HUES48 (cell line): ENCODE measurements around the gene AUTS2.
A peak's percentile ranks its signal among the peaks of the same experiment; 100 is the strongest.

Source experiments
- H3K27ac ChIP-seq: one replicate; pipeline ENCODE4 v1.7.0; 2013; ENCODE audit warnings: low read depth, low read length, inconsistent platforms
- H3K27me3 ChIP-seq: 2 replicates; pipeline ENCODE4 v1.6.1; 2013; ENCODE audit warnings: mild to moderate bottlenecking, low read length; ENCODE audit not compliant: control insufficient read depth, insufficient read depth
- H3K36me3 ChIP-seq: 2 replicates; pipeline ENCODE4 v1.6.1; 2013; ENCODE audit warnings: low read length; ENCODE audit not compliant: control insufficient read depth, insufficient read depth
- H3K4me1 ChIP-seq: 2 replicates; pipeline ENCODE4 v1.6.1; 2013; ENCODE audit warnings: mild to moderate bottlenecking, low read length; ENCODE audit not compliant: control insufficient read depth, insufficient read depth
- H3K4me3 ChIP-seq: 2 replicates; pipeline ENCODE4 v1.5.1; 2013; ENCODE audit warnings: mild to moderate bottlenecking, low read depth, low read length
- H3K9ac ChIP-seq: 2 replicates; pipeline ENCODE4 v1.6.1; 2013; ENCODE audit warnings: mild to moderate bottlenecking, low read depth, low read length, moderate library complexity
- H3K9me3 ChIP-seq: 2 replicates; pipeline ENCODE4 v1.6.1; 2013; ENCODE audit warnings: low read length; ENCODE audit not compliant: control insufficient read depth, insufficient read depth

The AUTS2 gene

DNA sequence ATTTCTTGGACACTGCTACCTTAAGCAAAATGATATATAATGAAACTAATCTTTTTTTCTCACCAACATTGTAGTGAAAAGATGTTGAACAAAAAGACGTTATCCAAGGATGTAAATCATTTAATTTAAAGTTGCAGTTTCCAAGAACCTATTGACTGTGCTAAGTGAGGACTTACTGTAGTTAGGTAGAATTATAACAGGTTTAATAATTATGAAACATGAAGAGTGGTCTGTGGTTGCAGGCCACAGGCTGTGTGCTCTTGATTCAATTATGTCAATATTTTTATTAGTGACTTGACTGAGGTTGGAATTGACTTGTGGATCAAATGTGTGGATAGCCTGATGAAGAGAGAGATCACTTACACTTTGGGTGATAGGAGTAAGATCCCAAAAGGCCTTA, 478.1 kb downstream of the AUTS2 start:
- no peak overlapping the region for H3K4me3 ChIP-seq
- no peak overlapping the region for H3K9ac ChIP-seq
- no peaks in the 10 kb centered on the region for H3K27me3 ChIP-seq
- H3K27ac ChIP-seq, result no peak overlapping the region
- no peaks in the 10 kb centered on the region for H3K36me3 ChIP-seq
- H3K4me1 ChIP-seq, result no peaks in the 10 kb centered on the region
- H3K9me3 ChIP-seq, result no peaks in the 10 kb centered on the region

DNA sequence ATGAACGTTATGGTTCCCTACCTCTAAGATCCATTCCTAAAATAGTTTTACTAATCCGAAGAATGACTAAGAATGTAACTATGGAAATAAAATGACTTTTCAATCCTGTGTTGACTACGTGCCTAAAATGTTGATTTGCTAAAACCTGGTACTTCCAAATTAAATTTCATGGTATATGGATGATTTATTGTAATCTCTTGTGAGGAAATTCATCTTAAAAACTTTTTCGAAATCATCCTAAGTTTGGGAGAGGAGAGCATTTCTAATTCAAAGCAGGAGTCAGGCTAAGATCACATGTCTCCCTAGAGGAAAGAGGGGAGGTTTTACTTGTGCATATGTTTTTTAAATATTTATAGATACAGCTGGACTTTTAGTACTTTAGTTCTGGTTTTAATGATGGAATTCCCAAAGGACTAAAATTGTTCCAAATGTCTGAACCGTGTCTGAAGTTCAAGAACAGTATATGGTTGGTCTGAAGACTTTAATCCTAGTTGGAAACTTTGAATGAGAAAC, 483.9 kb downstream of the AUTS2 start:
- Histone ChIP-seq H3K27me3 (no peaks in the 10 kb centered on the region), H3K9me3 (peaks cover 2% of the 10 kb centered on the region; the same call in 1 of the 2 replicates), H3K27ac (no peak overlapping the region), H3K36me3 (no peaks in the 10 kb centered on the region), H3K4me3 (no peak overlapping the region), H3K4me1 (no peaks in the 10 kb centered on the region), H3K9ac (no peak overlapping the region)

DNA sequence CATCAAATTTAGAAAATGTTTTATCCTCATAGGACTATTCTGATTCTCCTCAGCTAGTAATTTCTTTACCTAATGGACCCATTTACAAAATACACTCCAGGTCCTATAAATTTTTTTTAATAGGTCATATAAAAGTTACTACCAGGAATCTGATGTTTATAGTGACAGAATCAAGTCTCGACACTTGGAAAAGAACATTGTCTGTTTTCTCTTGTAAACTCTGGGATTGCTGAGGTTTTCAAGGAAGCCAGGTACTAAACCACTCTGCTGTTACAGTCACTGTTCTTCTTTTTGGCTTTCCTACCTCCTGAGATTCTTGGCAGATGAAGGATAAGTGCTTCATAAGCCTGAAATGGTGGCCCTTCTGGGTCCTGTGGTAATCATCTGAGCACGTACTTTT, 493.1 kb downstream of the AUTS2 start:
- Histone ChIP-seq H3K27ac (no peak overlapping the region), H3K9ac (no peak overlapping the region), H3K27me3 (no peaks in the 10 kb centered on the region), H3K36me3 (no peaks in the 10 kb centered on the region), H3K4me3 (no peak overlapping the region), H3K9me3 (peaks cover 2% of the 10 kb centered on the region; the same call in 1 of the 2 replicates), H3K4me1 (peaks cover 20% of the 10 kb centered on the region)

DNA sequence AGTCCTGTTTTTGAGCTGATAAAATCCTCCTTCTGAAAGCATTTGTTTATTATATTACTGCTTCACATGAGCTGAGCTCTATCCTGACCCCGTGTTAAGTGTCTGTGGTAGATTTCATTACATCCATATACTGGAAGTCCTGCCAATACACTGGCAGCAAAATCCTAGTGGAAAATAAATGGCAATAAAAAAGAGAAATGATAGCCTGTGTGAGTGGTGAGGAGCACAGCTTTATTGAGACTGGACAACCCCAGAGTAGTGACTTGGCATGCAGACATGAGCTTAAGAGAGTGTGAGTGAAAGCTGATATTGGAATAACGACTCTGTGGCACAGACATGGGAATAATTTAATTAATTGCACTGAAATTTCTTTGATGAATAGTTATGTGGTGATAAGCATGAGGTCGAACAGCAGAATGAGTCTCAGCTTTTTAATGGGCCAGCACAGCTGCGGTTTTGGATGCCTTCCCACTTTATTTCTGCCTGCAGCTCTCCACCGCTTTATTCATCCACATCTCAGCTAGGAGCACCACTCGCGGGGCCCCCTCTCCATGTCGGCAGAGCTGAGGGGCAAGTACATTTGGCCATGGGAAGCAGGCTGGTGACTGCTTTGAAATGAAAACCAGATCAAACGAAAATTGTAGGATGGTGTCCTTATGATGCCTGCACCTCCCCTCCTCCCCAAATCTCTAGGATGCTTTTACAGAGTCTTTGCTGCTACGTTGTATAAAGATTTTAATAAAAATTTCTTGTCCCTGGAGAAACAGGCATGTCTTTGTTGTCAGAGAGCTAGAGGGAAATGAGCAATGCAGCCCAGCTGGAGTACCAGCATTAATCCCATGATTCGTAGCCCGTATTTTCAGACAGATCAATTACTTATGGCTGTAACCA, 494.3 kb downstream of the AUTS2 start:
- no peak overlapping the region for H3K27ac ChIP-seq
- peaks cover 20% of the 10 kb centered on the region for H3K4me1 ChIP-seq
- H3K9me3 ChIP-seq, result no peaks in the 10 kb centered on the region
- H3K9ac ChIP-seq, result no peak overlapping the region
- H3K36me3 ChIP-seq, result no peaks in the 10 kb centered on the region
- no peaks in the 10 kb centered on the region for H3K27me3 ChIP-seq
- H3K4me3 ChIP-seq, result no peak overlapping the region

DNA sequence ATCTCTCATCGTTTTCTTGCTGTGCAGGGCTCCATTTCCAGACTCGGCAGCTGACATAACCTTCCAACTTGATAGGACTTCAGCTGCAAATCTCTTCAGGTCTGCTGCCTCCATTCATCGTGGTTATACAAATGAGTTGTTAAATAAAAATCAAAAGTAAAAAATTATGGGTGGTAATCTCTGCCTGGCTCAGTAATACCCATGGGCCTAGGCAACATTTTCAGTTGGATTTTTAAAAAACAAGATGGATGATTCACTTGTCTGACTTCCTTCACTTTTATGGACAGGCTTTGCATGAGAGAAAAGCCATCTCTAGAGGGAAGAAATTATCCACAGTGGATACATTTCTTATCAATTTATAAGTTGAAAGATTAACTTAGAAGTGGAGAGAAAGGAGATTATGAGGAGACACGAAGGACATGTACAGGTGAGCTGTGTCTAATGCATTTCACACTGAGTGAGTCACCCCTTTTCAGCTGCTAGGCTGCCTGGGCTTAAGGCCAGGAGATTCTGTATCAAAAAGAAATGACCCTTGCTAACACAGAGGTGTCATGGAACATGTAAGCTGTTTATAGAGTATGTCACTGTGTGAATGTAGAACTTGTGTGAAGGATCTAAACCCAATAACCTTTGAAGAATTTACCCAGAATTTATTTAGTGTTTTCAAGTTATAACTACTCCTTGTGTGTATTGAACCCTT, 495.1 kb downstream of the AUTS2 start:
- Histone ChIP-seq H3K4me3 (no peak overlapping the region), H3K4me1 (peaks cover 20% of the 10 kb centered on the region), H3K27ac (no peak overlapping the region), H3K9me3 (no peaks in the 10 kb centered on the region), H3K27me3 (no peaks in the 10 kb centered on the region), H3K9ac (no peak overlapping the region), H3K36me3 (no peaks in the 10 kb centered on the region)

DNA sequence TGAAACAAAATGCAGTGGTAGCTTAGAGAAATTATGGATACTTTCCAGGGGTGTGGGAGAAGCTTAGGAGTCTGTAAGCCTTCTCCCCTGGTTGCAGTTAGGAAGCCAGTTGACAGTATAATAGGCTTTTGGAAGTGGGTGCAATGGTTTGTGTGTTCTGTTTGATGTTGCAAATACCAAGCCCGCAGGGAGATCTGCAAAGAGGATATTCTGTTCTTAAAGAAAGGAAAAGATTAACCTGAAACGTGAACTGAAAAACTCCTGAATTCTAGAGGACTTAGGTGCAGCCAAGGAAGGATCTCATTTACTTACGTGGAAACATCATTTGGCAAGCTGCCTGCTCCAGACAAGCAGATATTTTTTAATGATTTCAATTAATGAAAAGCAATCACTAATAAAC, 496.6 kb downstream of the AUTS2 start:
- H3K27ac ChIP-seq, result peak overlapping the region; percentile 3
- no peak overlapping the region for H3K4me3 ChIP-seq
- no peaks in the 10 kb centered on the region for H3K27me3 ChIP-seq
- no peaks in the 10 kb centered on the region for H3K36me3 ChIP-seq
- peaks cover 20% of the 10 kb centered on the region for H3K4me1 ChIP-seq
- no peak overlapping the region for H3K9ac ChIP-seq
- no peaks in the 10 kb centered on the region for H3K9me3 ChIP-seq

DNA sequence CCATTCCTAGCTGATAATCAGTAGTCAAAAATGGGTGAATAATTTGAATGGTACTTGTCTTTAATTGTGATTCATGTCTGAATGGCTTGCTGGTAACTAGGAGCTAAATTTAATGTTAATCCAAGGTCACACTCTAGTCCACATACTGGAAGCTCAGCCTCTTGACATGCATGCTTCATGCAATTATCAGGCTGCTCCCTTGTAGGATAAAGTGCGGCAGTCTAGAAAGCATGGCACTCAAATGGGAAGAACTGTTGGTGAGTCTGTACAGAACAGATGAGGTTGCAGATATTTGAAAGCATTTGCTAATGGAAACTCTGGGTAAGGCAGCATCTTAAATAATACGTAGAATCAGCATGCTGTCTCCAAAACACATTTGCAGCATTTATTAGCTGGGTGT, 499.4 kb downstream of the AUTS2 start:
- H3K9ac ChIP-seq, result no peak overlapping the region
- no peaks in the 10 kb centered on the region for H3K27me3 ChIP-seq
- H3K36me3 ChIP-seq, result no peaks in the 10 kb centered on the region
- no peaks in the 10 kb centered on the region for H3K9me3 ChIP-seq
- no peak overlapping the region for H3K4me3 ChIP-seq
- H3K27ac ChIP-seq, result no peak overlapping the region
- H3K4me1 ChIP-seq, result peaks cover 19% of the 10 kb centered on the region

DNA sequence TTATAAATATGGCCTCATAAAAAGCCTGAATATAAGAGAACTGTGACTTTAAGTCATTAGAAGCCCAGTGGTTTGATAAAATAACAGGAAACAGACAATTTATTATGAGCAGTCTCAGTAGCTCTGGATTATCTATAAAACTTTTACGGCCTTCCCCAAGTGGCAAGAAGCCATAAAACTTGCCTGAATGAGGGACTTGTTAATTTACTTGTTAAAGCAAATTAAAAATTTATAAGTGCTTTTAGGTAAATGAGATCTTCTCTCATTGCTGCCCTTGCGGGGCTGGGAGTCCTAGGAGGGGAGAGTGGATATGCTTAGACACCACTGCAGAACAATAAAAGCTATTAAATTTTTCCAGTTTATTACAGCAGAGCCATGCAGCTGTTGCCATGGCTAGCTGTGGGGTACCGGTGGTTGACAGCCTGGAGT, 499.9 kb downstream of the AUTS2 start:
- no peaks in the 10 kb centered on the region for H3K27me3 ChIP-seq
- H3K9me3 ChIP-seq, result no peaks in the 10 kb centered on the region
- peaks cover 15% of the 10 kb centered on the region for H3K4me1 ChIP-seq
- no peak overlapping the region for H3K9ac ChIP-seq
- H3K4me3 ChIP-seq, result no peak overlapping the region
- no peak overlapping the region for H3K27ac ChIP-seq
- no peaks in the 10 kb centered on the region for H3K36me3 ChIP-seq

DNA sequence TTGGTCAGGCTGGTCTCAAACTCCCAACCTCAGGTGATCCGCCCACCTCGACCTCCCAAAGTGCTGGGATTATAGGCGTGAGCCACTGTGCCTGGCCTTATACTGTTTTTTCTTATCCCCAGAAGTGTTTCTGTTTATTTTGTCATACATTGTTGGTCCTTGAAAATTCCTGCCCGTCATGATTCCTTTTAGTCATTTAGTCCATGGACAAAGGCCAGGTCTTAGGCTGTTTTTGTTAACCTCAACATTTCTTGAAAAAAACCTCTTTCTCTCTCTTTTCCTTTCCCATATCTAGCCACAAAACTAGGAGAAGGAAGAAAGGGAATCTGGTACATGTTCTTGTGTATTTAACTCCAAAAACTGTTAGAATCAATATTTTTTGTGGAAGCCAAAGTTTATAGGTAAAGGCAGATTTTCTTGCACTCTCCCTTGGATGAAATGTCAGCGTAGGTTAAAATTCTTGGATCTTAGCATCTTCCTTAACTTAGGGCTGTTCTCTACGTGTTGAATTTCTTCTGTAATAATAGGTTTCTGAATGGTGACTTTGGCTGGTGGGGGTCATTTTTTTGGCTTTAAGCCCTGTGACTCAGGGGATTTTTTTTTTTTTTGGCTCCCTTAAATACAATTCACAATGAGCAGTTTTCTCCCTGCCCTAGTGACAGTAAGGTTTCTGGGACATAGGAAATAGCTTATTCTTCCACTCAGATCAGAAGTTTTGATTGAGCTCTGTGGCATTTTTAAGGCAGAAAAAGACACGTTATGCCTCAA, 500.8 kb downstream of the AUTS2 start:
- H3K9me3 ChIP-seq, result no peaks in the 10 kb centered on the region
- H3K27ac ChIP-seq, result no peak overlapping the region
- no peak overlapping the region for H3K9ac ChIP-seq
- H3K27me3 ChIP-seq, result no peaks in the 10 kb centered on the region
- H3K4me3 ChIP-seq, result no peak overlapping the region
- peaks cover 13% of the 10 kb centered on the region for H3K4me1 ChIP-seq
- no peaks in the 10 kb centered on the region for H3K36me3 ChIP-seq

DNA sequence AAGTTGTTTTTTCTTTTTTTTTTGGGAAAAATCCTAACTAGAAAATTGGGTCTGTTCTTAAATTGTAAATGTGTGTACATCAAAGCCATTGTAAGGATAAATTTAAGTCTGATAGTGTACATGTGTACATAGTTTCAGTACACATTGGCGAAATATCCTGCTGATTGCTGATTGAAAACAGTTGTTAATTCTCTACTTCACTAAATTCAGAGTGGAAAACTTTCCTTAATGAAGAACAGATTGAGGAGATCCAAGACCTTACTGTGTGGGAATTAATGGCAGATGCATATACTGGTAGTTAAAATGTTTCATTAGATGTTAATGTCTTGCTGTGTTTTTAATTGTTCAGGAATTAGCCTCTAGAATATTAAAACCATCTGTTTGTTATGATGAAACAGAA, 506.0 kb downstream of the AUTS2 start:
- Histone ChIP-seq H3K27ac (no peak overlapping the region), H3K9ac (no peak overlapping the region), H3K4me1 (no peaks in the 10 kb centered on the region), H3K4me3 (no peak overlapping the region), H3K9me3 (no peaks in the 10 kb centered on the region), H3K36me3 (no peaks in the 10 kb centered on the region), H3K27me3 (no peaks in the 10 kb centered on the region)
